Measurements from ENCODE around the gene CDC25B.

GRCh38 chr20:3775457-3776108 lies 20.5 kb upstream of the CDC25B start:
- TF ChIP-seq CTCF (IDR thresholded peaks at IDR 0.05 in 2 of 3, conservative IDR thresholded peaks at IDR 0.05 in 1 of 3; ENCODE audit: borderline replicate concordance in 1 of 3, insufficient read depth in 1 of 3, low read depth in 2 of 3, low read length in 2 of 3) (no peak), REST (IDR thresholded peaks at IDR 0.05; ENCODE audit: low read depth) (no peak), EZH2 (IDR thresholded peaks at IDR 0.05) (no peak), EZH2phosphoT487 (IDR thresholded peaks at IDR 0.05; ENCODE audit: borderline replicate concordance) (no peak), MAX (IDR thresholded peaks at IDR 0.05) (no peak), SP1 (IDR thresholded peaks at IDR 0.05; ENCODE audit: low read depth) (no peak)

All from HCT116 (cell line).